Measurements from ENCODE around the gene TACC2.

Gene TACC2

DNA sequence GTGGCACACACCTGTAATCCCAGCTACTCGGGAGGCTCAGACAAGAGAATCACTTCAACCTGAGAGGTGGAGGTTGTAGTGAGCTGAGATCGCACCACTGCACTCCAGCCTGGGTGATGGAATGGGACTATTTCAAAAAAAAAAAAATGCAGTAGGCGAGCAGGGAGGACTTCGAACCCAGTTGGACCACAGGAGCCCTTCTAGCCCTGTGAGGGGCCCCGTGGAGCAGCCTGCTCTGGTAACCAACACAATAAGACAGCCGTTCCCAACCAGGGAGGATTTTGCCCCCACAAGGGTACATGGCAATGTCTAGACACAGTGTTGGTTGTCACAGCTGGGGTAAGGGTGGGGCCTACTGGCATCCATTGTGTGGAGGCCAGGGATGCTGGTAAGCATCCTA is 218.2 kb downstream of the TACC2 start:
- TF ChIP-seq SIN3A (IDR thresholded peaks at IDR 0.05; ENCODE audit: borderline replicate concordance, insufficient read depth, low read length) (no peak), TAF1 (IDR thresholded peaks at IDR 0.05; ENCODE audit: borderline replicate concordance, insufficient read depth, low read length) (no peak), FOXP2 (optimal IDR thresholded peaks at IDR 0.05; ENCODE audit: borderline replicate concordance, extremely low read depth, extremely low read length, insufficient read depth) (no peak), POLR2AphosphoS5 (IDR thresholded peaks at IDR 0.05; ENCODE audit: low read depth, low read length) (no peak)
- TF ChIP-seq, protein P1, sequence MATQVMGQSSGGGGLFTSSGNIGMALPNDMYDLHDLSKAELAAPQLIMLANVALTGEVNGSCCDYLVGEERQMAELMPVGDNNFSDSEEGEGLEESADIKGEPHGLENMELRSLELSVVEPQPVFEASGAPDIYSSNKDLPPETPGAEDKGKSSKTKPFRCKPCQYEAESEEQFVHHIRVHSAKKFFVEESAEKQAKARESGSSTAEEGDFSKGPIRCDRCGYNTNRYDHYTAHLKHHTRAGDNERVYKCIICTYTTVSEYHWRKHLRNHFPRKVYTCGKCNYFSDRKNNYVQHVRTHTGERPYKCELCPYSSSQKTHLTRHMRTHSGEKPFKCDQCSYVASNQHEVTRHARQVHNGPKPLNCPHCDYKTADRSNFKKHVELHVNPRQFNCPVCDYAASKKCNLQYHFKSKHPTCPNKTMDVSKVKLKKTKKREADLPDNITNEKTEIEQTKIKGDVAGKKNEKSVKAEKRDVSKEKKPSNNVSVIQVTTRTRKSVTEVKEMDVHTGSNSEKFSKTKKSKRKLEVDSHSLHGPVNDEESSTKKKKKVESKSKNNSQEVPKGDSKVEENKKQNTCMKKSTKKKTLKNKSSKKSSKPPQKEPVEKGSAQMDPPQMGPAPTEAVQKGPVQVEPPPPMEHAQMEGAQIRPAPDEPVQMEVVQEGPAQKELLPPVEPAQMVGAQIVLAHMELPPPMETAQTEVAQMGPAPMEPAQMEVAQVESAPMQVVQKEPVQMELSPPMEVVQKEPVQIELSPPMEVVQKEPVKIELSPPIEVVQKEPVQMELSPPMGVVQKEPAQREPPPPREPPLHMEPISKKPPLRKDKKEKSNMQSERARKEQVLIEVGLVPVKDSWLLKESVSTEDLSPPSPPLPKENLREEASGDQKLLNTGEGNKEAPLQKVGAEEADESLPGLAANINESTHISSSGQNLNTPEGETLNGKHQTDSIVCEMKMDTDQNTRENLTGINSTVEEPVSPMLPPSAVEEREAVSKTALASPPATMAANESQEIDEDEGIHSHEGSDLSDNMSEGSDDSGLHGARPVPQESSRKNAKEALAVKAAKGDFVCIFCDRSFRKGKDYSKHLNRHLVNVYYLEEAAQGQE (IDR thresholded peaks at IDR 0.05; ENCODE audit: insufficient read depth in 1 of 2, low read depth in 2 of 2, low read length in 2 of 2) = no peak

DNA sequence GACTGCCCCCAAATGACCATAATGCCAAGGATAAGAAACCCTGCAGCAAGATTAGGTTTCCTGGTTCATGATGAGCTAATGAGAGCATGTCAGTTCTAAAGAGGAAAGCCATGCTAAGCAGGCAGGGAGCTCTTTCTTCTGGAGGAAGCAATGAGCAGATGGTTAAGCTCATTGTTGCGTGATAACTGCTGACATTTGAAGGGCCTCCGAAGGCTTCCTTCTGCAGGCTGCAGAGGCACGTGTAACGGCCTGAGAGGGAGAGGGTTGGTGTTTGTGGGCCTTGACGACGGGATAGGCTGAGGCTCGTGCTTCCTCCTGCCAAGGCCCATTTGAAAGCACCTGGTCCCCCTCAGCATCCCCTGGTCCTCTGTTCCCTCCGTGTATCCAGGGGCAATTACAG is 218.6 kb downstream of the TACC2 start:
- TF ChIP-seq SIN3A (IDR thresholded peaks at IDR 0.05; ENCODE audit: borderline replicate concordance, insufficient read depth, low read length) (no peak), TAF1 (IDR thresholded peaks at IDR 0.05; ENCODE audit: borderline replicate concordance, insufficient read depth, low read length) (no peak), POLR2AphosphoS5 (IDR thresholded peaks at IDR 0.05; ENCODE audit: low read depth, low read length) (no peak), FOXP2 (optimal IDR thresholded peaks at IDR 0.05; ENCODE audit: borderline replicate concordance, extremely low read depth, extremely low read length, insufficient read depth) (no peak)
- TF ChIP-seq, protein P1 (IDR thresholded peaks at IDR 0.05; ENCODE audit: insufficient read depth in 1 of 2, low read depth in 2 of 2, low read length in 2 of 2) = no peak

DNA sequence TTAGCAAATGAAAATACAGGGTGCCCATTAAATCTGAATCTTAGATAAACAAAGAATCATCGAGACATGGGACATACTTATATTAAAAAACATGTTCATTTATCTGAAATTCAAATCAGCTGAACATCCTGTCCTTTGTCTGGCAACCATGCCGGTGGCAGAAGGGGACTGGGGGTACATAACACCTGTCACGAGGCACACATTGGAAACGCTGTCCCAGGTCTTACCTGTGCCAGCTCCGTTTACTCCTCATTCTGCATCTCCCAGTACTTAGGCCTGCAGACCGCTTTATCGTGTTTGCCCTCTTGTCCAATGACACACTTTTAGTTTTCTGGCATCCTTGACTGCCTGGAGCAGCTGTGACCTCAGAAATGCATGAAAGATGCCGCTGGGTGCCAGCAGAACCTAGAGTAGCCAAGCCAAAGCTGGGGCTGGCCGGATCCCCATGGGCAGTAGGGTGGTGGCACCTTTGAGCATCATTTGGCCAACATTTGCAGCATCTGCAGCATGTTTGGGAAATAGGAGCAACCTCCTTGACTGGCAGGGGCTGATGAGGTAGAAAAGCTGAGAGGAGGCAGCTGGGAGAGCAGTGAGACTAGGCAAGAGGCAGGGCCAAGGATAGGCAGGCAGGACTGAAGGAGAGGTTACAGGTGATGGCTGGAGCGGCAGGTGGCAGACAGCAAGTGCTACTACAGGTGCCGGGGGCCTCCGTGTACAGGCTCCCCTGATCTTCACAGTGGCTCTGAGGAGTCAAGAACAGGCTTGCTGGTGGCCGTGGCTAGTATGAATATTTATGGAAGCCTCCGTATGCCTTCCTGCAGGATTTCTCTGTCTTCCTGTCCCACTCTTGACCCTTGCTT is 219.8 kb downstream of the TACC2 start:
- TF ChIP-seq FOXP2 (optimal IDR thresholded peaks at IDR 0.05; ENCODE audit: borderline replicate concordance, extremely low read depth, extremely low read length, insufficient read depth) (no peak), POLR2AphosphoS5 (IDR thresholded peaks at IDR 0.05; ENCODE audit: low read depth, low read length) (no peak), TAF1 (IDR thresholded peaks at IDR 0.05; ENCODE audit: borderline replicate concordance, insufficient read depth, low read length) (no peak), SIN3A (IDR thresholded peaks at IDR 0.05; ENCODE audit: borderline replicate concordance, insufficient read depth, low read length) (no peak)
- TF ChIP-seq, protein P1 (IDR thresholded peaks at IDR 0.05; ENCODE audit: insufficient read depth in 1 of 2, low read depth in 2 of 2, low read length in 2 of 2) = no peak

DNA sequence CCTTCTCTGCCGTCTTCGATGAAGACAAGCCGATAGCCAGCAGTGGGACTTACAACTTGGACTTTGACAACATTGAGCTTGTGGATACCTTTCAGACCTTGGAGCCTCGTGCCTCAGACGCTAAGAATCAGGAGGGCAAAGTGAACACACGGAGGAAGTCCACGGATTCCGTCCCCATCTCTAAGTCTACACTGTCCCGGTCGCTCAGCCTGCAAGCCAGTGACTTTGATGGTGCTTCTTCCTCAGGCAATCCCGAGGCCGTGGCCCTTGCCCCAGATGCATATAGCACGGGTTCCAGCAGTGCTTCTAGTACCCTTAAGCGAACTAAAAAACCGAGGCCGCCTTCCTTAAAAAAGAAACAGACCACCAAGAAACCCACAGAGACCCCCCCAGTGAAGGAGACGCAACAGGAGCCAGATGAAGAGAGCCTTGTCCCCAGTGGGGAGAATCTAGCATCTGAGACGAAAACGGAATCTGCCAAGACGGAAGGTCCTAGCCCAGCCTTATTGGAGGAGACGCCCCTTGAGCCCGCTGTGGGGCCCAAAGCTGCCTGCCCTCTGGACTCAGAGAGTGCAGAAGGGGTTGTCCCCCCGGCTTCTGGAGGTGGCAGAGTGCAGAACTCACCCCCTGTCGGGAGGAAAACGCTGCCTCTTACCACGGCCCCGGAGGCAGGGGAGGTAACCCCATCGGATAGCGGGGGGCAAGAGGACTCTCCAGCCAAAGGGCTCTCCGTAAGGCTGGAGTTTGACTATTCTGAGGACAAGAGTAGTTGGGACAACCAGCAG is 221.7 kb downstream of the TACC2 start:
- TF ChIP-seq FOXP2 (optimal IDR thresholded peaks at IDR 0.05; ENCODE audit: borderline replicate concordance, extremely low read depth, extremely low read length, insufficient read depth) = no peak
- TF ChIP-seq POLR2AphosphoS5 (IDR thresholded peaks at IDR 0.05; ENCODE audit: low read depth, low read length) = no peak
- TF ChIP-seq, protein P1 (IDR thresholded peaks at IDR 0.05; ENCODE audit: insufficient read depth in 1 of 2, low read depth in 2 of 2, low read length in 2 of 2) = no peak
- TF ChIP-seq TAF1 (IDR thresholded peaks at IDR 0.05; ENCODE audit: borderline replicate concordance, insufficient read depth, low read length) = no peak
- no peak for TF ChIP-seq SIN3A (IDR thresholded peaks at IDR 0.05; ENCODE audit: borderline replicate concordance, insufficient read depth, low read length)

Data from PFSK-1 (cell line).